OCI-LY7 (cell line): ENCODE results near the gene SMYD3. TPM values are rescaled to one million over a fixed set of nuclear protein-coding genes. Genes with fewer than 3 reads are reported as not detected.

Source experiments
- BruUV-seq: library from RNA; stranded (reverse); fragments of 400-500 nt; replicated peaks from 2 replicates; lab custom pipeline; 2021; lab: Mats Ljungman, UMichigan
- CTCF ChIA-PET: fragments of 300-600 bp; sonication (Branson Sonifier 250); formaldehyde crosslinking; loops from one replicate; lab custom pipeline; 2022; ENCODE audit warnings: antibody characterized with exemption; ENCODE audit not compliant: unreplicated experiment; lab: Charles Lee
- POLR2A ChIA-PET: fragments of 300-600 bp; sonication (Branson Sonifier 250); formaldehyde crosslinking; loops from one replicate; lab custom pipeline; 2022; ENCODE audit warnings: antibody characterized with exemption; lab: Charles Lee
- DNase-seq: peaks from one replicate; pipeline ENCODE4 v3.0.0-alpha.2; 2015; ENCODE audit warnings: low spot score
- H2AFZ ChIP-seq: fragments of 200-600 bp; sonication (generic), shearing (Covaris generic); 2 replicates; pipeline ENCODE4 v1.6.1; 2014; ENCODE audit warnings: mild to moderate bottlenecking, antibody characterized with exemption, low read length, moderate library complexity
- H3K27ac ChIP-seq: fragments of 200-600 bp; sonication (generic); 2 replicates; pipeline ENCODE4 v1.5.1; 2014; ENCODE audit warnings: mixed run types, low read depth, mild to moderate bottlenecking, moderate library complexity, low read length, inconsistent platforms; ENCODE audit not compliant: poor library complexity, severe bottlenecking
- H3K36me3 ChIP-seq: fragments of 200-600 bp; sonication (generic); 2 replicates; pipeline ENCODE4 v1.6.1; 2014; ENCODE audit warnings: mild to moderate bottlenecking, antibody characterized with exemption, low read length, moderate library complexity, mixed read lengths; ENCODE audit not compliant: insufficient read depth
- H3K4me1 ChIP-seq: fragments of 200-600 bp; sonication (generic); 2 replicates; pipeline ENCODE4 v1.5.1; 2014; ENCODE audit warnings: mild to moderate bottlenecking, low read length; ENCODE audit not compliant: insufficient read depth, poor library complexity, severe bottlenecking
- H3K4me2 ChIP-seq: fragments of 200-600 bp; sonication (generic); 2 replicates; pipeline ENCODE4 v1.6.1; 2014; ENCODE audit warnings: mild to moderate bottlenecking, low read length
- H3K4me3 ChIP-seq: fragments of 200-600 bp; sonication (generic); 2 replicates; pipeline ENCODE4 v1.5.1; 2014; ENCODE audit warnings: mild to moderate bottlenecking, low read depth, low read length; ENCODE audit not compliant: poor library complexity, severe bottlenecking
- H3K79me2 ChIP-seq: fragments of 200-600 bp; sonication (generic); 2 replicates; pipeline ENCODE4 v1.6.1; 2016; ENCODE audit warnings: low read depth, mild to moderate bottlenecking, low read length, moderate library complexity, mixed read lengths; ENCODE audit not compliant: insufficient read depth
- H3K9me2 ChIP-seq: fragments of 200-600 bp; sonication (generic); 2 replicates; pipeline ENCODE4 v1.6.1; 2016; ENCODE audit warnings: mild to moderate bottlenecking, low read length, mixed read lengths; ENCODE audit not compliant: insufficient read depth
- H3K9me3 ChIP-seq: fragments of 200-600 bp; sonication (generic); 2 replicates; pipeline ENCODE4 v1.6.1; 2014; ENCODE audit warnings: mild to moderate bottlenecking, mixed run types, low read length, mixed read lengths
- H4K20me1 ChIP-seq: fragments of 200-600 bp; sonication (generic); 2 replicates; pipeline ENCODE4 v1.6.1; 2014; ENCODE audit warnings: mild to moderate bottlenecking, antibody characterized with exemption, low read length, moderate library complexity, mixed read lengths; ENCODE audit not compliant: insufficient read depth
- CTCF ChIP-seq: fragments of 200-600 bp; sonication (generic); conservative IDR thresholded peaks from 2 replicates; pipeline ENCODE4 v1.5.1; 2014; ENCODE audit warnings: mild to moderate bottlenecking, antibody characterized with exemption, low read length, moderate library complexity, mixed read lengths
- EZH2phosphoT487 ChIP-seq: fragments of 200-600 bp; sonication (generic); IDR thresholded peaks from 2 replicates; pipeline ENCODE4 v1.6.1; 2018; ENCODE audit warnings: low read depth, borderline replicate concordance, mild to moderate bottlenecking, mixed run types, antibody characterized with exemption, low read length, moderate library complexity, mixed read lengths
- intact Hi-C: fragments of 100-400 bp; cut with micrococcal nuclease; formaldehyde crosslinking; loops from one replicate; pipeline ENCODE4 v1.10.0; 2022; ENCODE audit not compliant: unreplicated experiment
- total RNA-seq, 2 experiments: library from RNA; depleted of rRNA in 1 of 2; stranded (reverse); fragments of >200 nt in 1 of 2; shearing (Covaris generic) in 1 of 2; gene quantifications; 2 replicates each; pipeline ENCODE4 v1.2.3, GENCODE V29; 2014 to 2022

SMYD3 gene
- total RNA-seq, 2 experiments from 2014 or later, result 28.9 to 34.5 TPM

GRCh38 chr1:245762396-245762910 is 744.6 kb downstream of the SMYD3 start:
- Histone ChIP-seq H3K36me3 (no peaks in the 10 kb centered on the region), H3K27ac (no peak overlapping the region), H3K9me3 (no peaks in the 10 kb centered on the region), H3K9me2 (no peaks in the 10 kb centered on the region), H3K4me3 (no peak overlapping the region), H3K79me2 (no peaks in the 10 kb centered on the region), H2AFZ (no peak overlapping the region), H4K20me1 (no peaks in the 10 kb centered on the region), H3K4me1 (no peaks in the 10 kb centered on the region), H3K4me2 (no peak overlapping the region)
- no TSS peak for BruUV-seq
- CTCF ChIA-PET, result no interaction called here
- intact Hi-C loops, result no loop called here
- no peak for DNase-seq
- TF ChIP-seq EZH2phosphoT487 (no peak), CTCF (no peak)
- POLR2A ChIA-PET, result interaction anchor here (0.6 kb wide), 1 partner anchor 46 kb away, joined by 4 read pairs; no protein-coding TSS in a partner anchor

GRCh38 chr1:245760301-245760700 is 746.8 kb downstream of the SMYD3 start:
- Histone ChIP-seq H3K4me1 (peaks cover under 1% of the 10 kb centered on the region), H3K9me2 (no peaks in the 10 kb centered on the region), H2AFZ (no peak overlapping the region), H3K4me3 (no peak overlapping the region), H3K4me2 (no peak overlapping the region), H3K27ac (no peak overlapping the region), H3K36me3 (no peaks in the 10 kb centered on the region), H4K20me1 (no peaks in the 10 kb centered on the region), H3K79me2 (no peaks in the 10 kb centered on the region), H3K9me3 (no peaks in the 10 kb centered on the region)
- TF ChIP-seq CTCF, result no peak
- no peak for TF ChIP-seq EZH2phosphoT487
- no TSS peak for BruUV-seq
- ChIA-PET CTCF (no interaction called here), POLR2A (interaction anchor here (0.5 to 0.7 kb wide), 3 partner anchors 488 to 1194 kb away, joined by 3 to 11 read pairs (median 3); no protein-coding TSS in a partner anchor)
- intact Hi-C loops, result no loop called here
- DNase-seq, result no peak

GRCh38 chr1:245754463-245754961 is 752.6 kb downstream of the SMYD3 start:
- Histone ChIP-seq H3K9me2 (no peaks in the 10 kb centered on the region), H3K9me3 (no peaks in the 10 kb centered on the region), H2AFZ (no peak overlapping the region), H4K20me1 (no peaks in the 10 kb centered on the region), H3K4me1 (peaks cover 13% of the 10 kb centered on the region), H3K36me3 (no peaks in the 10 kb centered on the region), H3K79me2 (no peaks in the 10 kb centered on the region), H3K4me2 (peak overlapping the region; percentile 55), H3K27ac (no peak overlapping the region), H3K4me3 (no peak overlapping the region)
- POLR2A ChIA-PET, result interaction anchor here (1.0 to 2.1 kb wide), 7 partner anchors 10 to 56 kb away, joined by 3 to 6 read pairs (median 5); no protein-coding TSS in a partner anchor
- CTCF ChIA-PET, result interaction anchor here (0.6 kb wide), 1 partner anchor 505 kb away, joined by 3 read pairs; no protein-coding TSS in a partner anchor
- BruUV-seq, result no TSS peak
- TF ChIP-seq CTCF (no peak), EZH2phosphoT487 (no peak)
- intact Hi-C loops, result no loop called here
- DNase-seq, result peak; percentile 24
